ENCODE measurements around the gene CRYBB1.

The CRYBB1 gene

GRCh38 chr22:26549902-26550497, 67.8 kb downstream of the CRYBB1 start:
- DNase-seq, result no peak

Data from OCI-M1 (cell line).